OCI-LY3 (cell line): ENCODE data around the gene TXNDC11.

Experiments
- H2AFZ ChIP-seq: fragments of 200-600, 300-600 bp; shearing (Covaris generic); 2 replicates; pipeline ENCODE4 v1.6.0; 2014; ENCODE audit warnings: antibody characterized with exemption, low read depth, low read length
- H3K27ac ChIP-seq: fragments of 200-600, 300-600 bp; sonication (generic); 2 replicates; pipeline ENCODE4 v1.5.1; 2014; ENCODE audit warnings: mild to moderate bottlenecking, low read length, moderate library complexity, mixed read lengths
- H3K27me3 ChIP-seq: fragments of 200-600, 300-600 bp; sonication (generic); 2 replicates; pipeline ENCODE4 v1.6.1; 2014; ENCODE audit warnings: low read depth, low read length, mixed read lengths
- H3K36me3 ChIP-seq: fragments of 200-600, 300-600 bp; sonication (generic); replicated peaks from 2 replicates; pipeline ENCODE3; 2014; ENCODE audit warnings: low read depth, low read length, mixed read lengths
- H3K4me1 ChIP-seq: fragments of 300-600, 200-600 bp; sonication (generic); 2 replicates; pipeline ENCODE4 v1.6.1; 2014; ENCODE audit warnings: low read length, mixed read lengths
- H3K4me2 ChIP-seq: fragments of 200-600, 300-600 bp; sonication (generic); 2 replicates; pipeline ENCODE4 v1.6.1; 2014; ENCODE audit warnings: low read length, mixed read lengths
- H3K4me3 ChIP-seq: fragments of 300-600, 200-600 bp; sonication (generic); 2 replicates; pipeline ENCODE4 v1.5.1; 2014; ENCODE audit warnings: antibody characterized with exemption, mild to moderate bottlenecking, low read length, moderate library complexity
- H3K79me2 ChIP-seq: fragments of 300-600, 200-600 bp; shearing (Covaris generic); 2 replicates; pipeline ENCODE4 v1.6.1; 2014; ENCODE audit warnings: mild to moderate bottlenecking, low read length, mixed read lengths
- H3K9ac ChIP-seq: fragments of 300-600, 200-600 bp; shearing (Covaris generic); 2 replicates; pipeline ENCODE4 v1.6.0; 2014; ENCODE audit warnings: mild to moderate bottlenecking, low read length, moderate library complexity
- H3K9me3 ChIP-seq: fragments of 200-600, 300-600 bp; shearing (Covaris generic); 2 replicates; pipeline ENCODE4 v1.6.1; 2014; ENCODE audit warnings: low read length, mixed read lengths; ENCODE audit not compliant: insufficient read depth
- H4K20me1 ChIP-seq: fragments of 200-600, 300-600 bp; sonication (generic); 2 replicates; pipeline ENCODE4 v1.6.1; 2016; ENCODE audit warnings: low read length, mixed read lengths; ENCODE audit not compliant: insufficient read depth
- EZH2phosphoT487 ChIP-seq: fragments of 200-600 bp; shearing (Covaris generic); IDR thresholded peaks from 2 replicates; pipeline ENCODE4 v1.6.1; 2018; ENCODE audit warnings: antibody characterized with exemption, mixed run types, low read depth
- TF ChIP-seq, protein P1 (sequence below): fragments of 200-600, 300-600 bp; sonication (generic); IDR thresholded peaks from 2 replicates; pipeline ENCODE4 v1.5.1; 2014; ENCODE audit warnings: antibody characterized with exemption, low read length, low read depth

Gene TXNDC11

DNA sequence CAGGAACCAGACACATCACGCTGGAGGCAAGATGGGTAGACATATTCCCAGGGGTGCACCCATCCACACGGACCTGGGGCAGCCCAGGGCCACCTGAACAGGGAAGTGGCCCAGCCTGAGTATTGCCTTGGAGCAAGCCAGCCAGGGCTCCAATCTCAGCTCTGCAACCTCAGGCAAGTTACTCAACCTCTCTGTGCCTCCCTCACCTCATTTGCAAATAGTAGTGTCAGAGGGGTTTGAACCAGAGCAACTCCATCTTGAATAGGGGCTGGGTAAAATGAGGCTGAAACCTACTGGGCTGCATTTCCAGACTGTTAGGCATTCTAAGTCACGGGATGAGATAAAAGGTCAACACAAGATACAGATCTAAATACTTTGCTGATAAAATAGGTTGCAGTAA, 109.5 kb downstream of the TXNDC11 start:
- Histone ChIP-seq H3K4me2 (no peak overlapping the region), H3K79me2 (no peaks in the 10 kb centered on the region), H3K9ac (no peak overlapping the region), H4K20me1 (no peaks in the 10 kb centered on the region), H3K9me3 (no peaks in the 10 kb centered on the region), H3K36me3 (no peaks in the 10 kb centered on the region), H2AFZ (no peak overlapping the region), H3K27me3 (no peaks in the 10 kb centered on the region; the same call in 1 of the 2 replicates), H3K4me1 (peaks cover 3% of the 10 kb centered on the region; the same call in 1 of the 2 replicates), H3K4me3 (no peak overlapping the region), H3K27ac (no peak overlapping the region)
- TF ChIP-seq, protein P1, sequence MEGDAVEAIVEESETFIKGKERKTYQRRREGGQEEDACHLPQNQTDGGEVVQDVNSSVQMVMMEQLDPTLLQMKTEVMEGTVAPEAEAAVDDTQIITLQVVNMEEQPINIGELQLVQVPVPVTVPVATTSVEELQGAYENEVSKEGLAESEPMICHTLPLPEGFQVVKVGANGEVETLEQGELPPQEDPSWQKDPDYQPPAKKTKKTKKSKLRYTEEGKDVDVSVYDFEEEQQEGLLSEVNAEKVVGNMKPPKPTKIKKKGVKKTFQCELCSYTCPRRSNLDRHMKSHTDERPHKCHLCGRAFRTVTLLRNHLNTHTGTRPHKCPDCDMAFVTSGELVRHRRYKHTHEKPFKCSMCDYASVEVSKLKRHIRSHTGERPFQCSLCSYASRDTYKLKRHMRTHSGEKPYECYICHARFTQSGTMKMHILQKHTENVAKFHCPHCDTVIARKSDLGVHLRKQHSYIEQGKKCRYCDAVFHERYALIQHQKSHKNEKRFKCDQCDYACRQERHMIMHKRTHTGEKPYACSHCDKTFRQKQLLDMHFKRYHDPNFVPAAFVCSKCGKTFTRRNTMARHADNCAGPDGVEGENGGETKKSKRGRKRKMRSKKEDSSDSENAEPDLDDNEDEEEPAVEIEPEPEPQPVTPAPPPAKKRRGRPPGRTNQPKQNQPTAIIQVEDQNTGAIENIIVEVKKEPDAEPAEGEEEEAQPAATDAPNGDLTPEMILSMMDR = no peak

DNA sequence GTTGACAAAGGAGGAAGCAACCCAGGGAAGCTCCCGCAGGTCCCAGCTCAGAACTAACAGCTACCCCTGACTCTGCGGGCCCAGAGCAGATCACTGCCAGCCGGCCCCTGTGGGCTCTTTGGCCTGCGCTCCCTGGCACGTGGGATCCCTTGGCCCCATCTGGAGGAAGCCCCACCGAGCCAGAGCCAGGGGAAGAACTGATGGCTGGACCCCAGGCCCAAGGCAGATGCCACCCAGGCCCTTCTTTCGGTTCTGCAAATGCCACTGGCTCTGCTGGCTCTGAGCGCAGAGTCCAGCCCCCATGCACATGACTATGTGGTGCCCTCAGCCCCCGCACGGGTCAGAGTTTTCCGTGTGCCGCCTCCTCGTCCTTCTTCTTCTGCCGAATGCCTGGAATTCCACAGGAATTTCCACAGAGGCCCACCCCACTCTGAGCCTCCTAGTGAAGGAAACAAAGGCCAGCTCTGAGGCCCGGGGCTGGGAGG, 110.2 kb downstream of the TXNDC11 start:
- TF ChIP-seq, protein P1 = no peak
- no peak for TF ChIP-seq EZH2phosphoT487

DNA sequence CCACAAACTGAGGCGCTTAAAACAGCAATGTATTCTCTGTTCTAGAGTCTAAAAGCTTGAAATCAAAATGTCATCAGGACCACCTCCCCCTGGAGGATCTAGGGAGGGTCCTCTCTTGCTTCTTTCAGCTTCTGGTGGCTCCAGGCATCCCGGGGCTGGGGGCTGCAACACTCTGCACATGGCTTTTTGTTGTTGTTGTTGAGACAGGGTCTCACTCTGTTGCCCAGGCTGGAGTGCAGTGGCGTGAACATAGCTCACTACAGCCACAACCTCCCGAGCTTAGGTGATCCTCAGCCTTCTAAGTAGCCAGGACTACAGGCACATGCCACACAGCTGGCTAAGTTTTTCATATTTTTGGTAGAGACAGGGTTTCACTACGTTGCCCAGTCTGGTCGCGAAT, 111.4 kb downstream of the TXNDC11 start:
- Histone ChIP-seq H3K4me3 (no peak overlapping the region), H2AFZ (no peak overlapping the region), H3K9ac (no peak overlapping the region), H3K27me3 (no peaks in the 10 kb centered on the region; the same call in 1 of the 2 replicates), H3K27ac (no peak overlapping the region), H3K9me3 (no peaks in the 10 kb centered on the region), H3K4me1 (peaks cover 3% of the 10 kb centered on the region; the same call in 1 of the 2 replicates), H3K4me2 (no peak overlapping the region), H4K20me1 (no peaks in the 10 kb centered on the region), H3K36me3 (no peaks in the 10 kb centered on the region), H3K79me2 (no peaks in the 10 kb centered on the region)
- TF ChIP-seq EZH2phosphoT487 = no peak
- TF ChIP-seq, protein P1 = no peak

More for the DNA sequence above, 110.2 kb downstream of the TXNDC11 start:
- Histone ChIP-seq H3K9ac (no peak overlapping the region), H2AFZ (no peak overlapping the region), H4K20me1 (no peaks in the 10 kb centered on the region), H3K36me3 (no peaks in the 10 kb centered on the region), H3K4me2 (no peak overlapping the region), H3K9me3 (no peaks in the 10 kb centered on the region), H3K4me1 (peaks cover 3% of the 10 kb centered on the region; the same call in 1 of the 2 replicates), H3K79me2 (no peaks in the 10 kb centered on the region), H3K4me3 (no peak overlapping the region), H3K27ac (no peak overlapping the region), H3K27me3 (no peaks in the 10 kb centered on the region; the same call in 1 of the 2 replicates)

DNA sequence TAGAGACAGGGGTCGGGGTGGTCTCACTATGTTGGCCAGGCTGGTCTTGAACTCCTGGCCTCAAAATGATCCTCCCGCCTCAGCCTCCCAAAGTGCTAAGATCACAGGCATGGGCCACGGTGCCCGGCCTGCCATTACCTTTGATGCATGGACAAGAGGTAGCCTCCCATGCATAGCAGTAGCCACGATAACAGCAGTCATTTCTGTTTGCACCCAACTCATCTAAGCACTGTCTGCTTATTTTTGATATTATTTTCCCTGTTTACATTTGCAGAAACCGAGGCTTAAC, 111.9 kb downstream of the TXNDC11 start:
- Histone ChIP-seq H4K20me1 (no peaks in the 10 kb centered on the region), H3K27ac (no peak overlapping the region), H3K4me1 (peaks cover 3% of the 10 kb centered on the region; the same call in 1 of the 2 replicates), H3K27me3 (no peaks in the 10 kb centered on the region), H3K4me3 (no peak overlapping the region), H3K4me2 (no peak overlapping the region), H3K9ac (no peak overlapping the region), H3K9me3 (no peaks in the 10 kb centered on the region), H2AFZ (no peak overlapping the region), H3K36me3 (no peaks in the 10 kb centered on the region), H3K79me2 (no peaks in the 10 kb centered on the region)
- TF ChIP-seq, protein P1 = no peak
- no peak for TF ChIP-seq EZH2phosphoT487
